Measurements from ENCODE around the gene CYBB. TPM values are rescaled to one million over a fixed set of nuclear protein-coding genes. Genes with fewer than 3 reads are reported as not detected.

Gene CYBB
- total RNA-seq, 1 experiment from 2014 or later = 0.23 TPM

- DNase-seq (ENCODE audit: low read depth, low spot score) (no peak), ATAC-seq (no peak)
- CTCF ChIA-PET = no interaction called here
- TF ChIP-seq POLR2AphosphoS5 (IDR thresholded peaks at IDR 0.05; ENCODE audit: low read depth, low read length) (no peak), SIN3A (IDR thresholded peaks at IDR 0.05; ENCODE audit: borderline replicate concordance, insufficient read depth, low read depth, low read length) (no peak), REST (IDR thresholded peaks at IDR 0.05; ENCODE audit: insufficient read depth in 1 of 2, low read depth in 2 of 2, low read length in 1 of 2) (no peak), CTCF (IDR thresholded peaks at IDR 0.05) (no peak), TCF7L2 (IDR thresholded peaks at IDR 0.05; ENCODE audit: low read depth, low read length) (no peak)
- in situ Hi-C loops (cut with HindIII; ENCODE audit: low pct_unique_long_range_greater_than_20kb, low sequenced_read_pairs) (no loop called here), intact Hi-C loops (cut with micrococcal nuclease; ENCODE audit: unreplicated experiment) (no loop called here)
- Histone ChIP-seq H3K27me3 (ENCODE audit: control insufficient read depth, insufficient read depth, low read length) (no peaks in the 10 kb centered on the region), H3K27ac (ENCODE audit: low read length) (no peak overlapping the region), H3K4me1 (ENCODE audit: control insufficient read depth, insufficient read depth, low read length) (no peaks in the 10 kb centered on the region), H3K4me3 (ENCODE audit: low read depth in 2 of 2, low read length in 2 of 2) (no peak overlapping the region), H3K36me3 (ENCODE audit: control insufficient read depth, insufficient read depth, low read length) (no peaks in the 10 kb centered on the region), H3K9me3 (ENCODE audit: control insufficient read depth, insufficient read depth, low read depth, low read length) (no peaks in the 10 kb centered on the region)
- POLR2A ChIA-PET = no interaction called here
- no TSS peak for BruUV-seq (replicated peaks)
Measured at GRCh38 chrX:37787423-37787869, 7.6 kb downstream of the CYBB start.

- BruUV-seq (replicated peaks) = no TSS peak
Measured at GRCh38 chrX:37796310-37796709, 16.5 kb downstream of the CYBB start.

More at GRCh38 chrX:37796310-37796709, 16.5 kb downstream of the CYBB start:
- H3K27me3 ChIP-seq (ENCODE audit: control insufficient read depth, insufficient read depth, low read length) = no peaks in the 10 kb centered on the region
- ATAC-seq (no peak), DNase-seq (ENCODE audit: low read depth, low spot score) (no peak)
- intact Hi-C loops (cut with micrococcal nuclease; ENCODE audit: unreplicated experiment) = no loop called here
- ChIA-PET CTCF (no interaction called here), POLR2A (no interaction called here)
- TF ChIP-seq SIN3A (IDR thresholded peaks at IDR 0.05; ENCODE audit: borderline replicate concordance, insufficient read depth, low read depth, low read length) (no peak), CTCF (IDR thresholded peaks at IDR 0.05) (no peak), POLR2AphosphoS5 (IDR thresholded peaks at IDR 0.05; ENCODE audit: low read depth, low read length) (no peak), TCF7L2 (IDR thresholded peaks at IDR 0.05; ENCODE audit: low read depth, low read length) (no peak), REST (IDR thresholded peaks at IDR 0.05; ENCODE audit: insufficient read depth in 1 of 2, low read depth in 2 of 2, low read length in 1 of 2) (no peak)
- H3K36me3 ChIP-seq (ENCODE audit: control insufficient read depth, insufficient read depth, low read length) = no peaks in the 10 kb centered on the region
- in situ Hi-C loops (cut with HindIII; ENCODE audit: low pct_unique_long_range_greater_than_20kb, low sequenced_read_pairs) = no loop called here
- H3K4me1 ChIP-seq (ENCODE audit: control insufficient read depth, insufficient read depth, low read length) = no peaks in the 10 kb centered on the region
- no peaks in the 10 kb centered on the region for H3K9me3 ChIP-seq (ENCODE audit: control insufficient read depth, insufficient read depth, low read depth, low read length)
- H3K27ac ChIP-seq (ENCODE audit: low read length) = no peak overlapping the region
- no peak overlapping the region for H3K4me3 ChIP-seq (ENCODE audit: low read depth in 2 of 2, low read length in 2 of 2)

All from Panc1 (cell line).